Calu3 (cell line): Measurements from ENCODE around the gene AFAP1L2. TPM values are rescaled to one million over a fixed set of nuclear protein-coding genes. Genes with fewer than 3 reads are reported as not detected.

Experiments
- BruUV-seq: library from RNA; stranded (reverse); fragments of 400-500 nt; replicated peaks from 2 replicates; lab custom pipeline; 2021; lab: Mats Ljungman, UMichigan
- CTCF ChIA-PET: fragments of 300-600 bp; sonication (Branson Sonifier 250); formaldehyde crosslinking; loops from one replicate; lab custom pipeline; 2022; ENCODE audit warnings: antibody characterized with exemption; lab: Charles Lee
- DNase-seq: peaks from one replicate; pipeline ENCODE4 v3.0.0; 2022
- H3K27ac Mint-ChIP-seq: one replicate; pipeline ENCODE4 v1.8.0; 2022; ENCODE audit warnings: mixed read lengths; ENCODE audit not compliant: unreplicated experiment
- H3K27me3 Mint-ChIP-seq: one replicate; pipeline ENCODE4 v1.8.0; 2022; ENCODE audit warnings: mixed read lengths; ENCODE audit not compliant: unreplicated experiment
- H3K36me3 Mint-ChIP-seq: one replicate; pipeline ENCODE4 v1.8.0; 2022; ENCODE audit warnings: mild to moderate bottlenecking, moderate library complexity, mixed read lengths; ENCODE audit not compliant: insufficient read depth, unreplicated experiment
- H3K4me1 Mint-ChIP-seq: one replicate; pipeline ENCODE4 v1.8.0; 2022; ENCODE audit warnings: mild to moderate bottlenecking, low read depth, mixed read lengths; ENCODE audit not compliant: unreplicated experiment
- H3K4me3 Mint-ChIP-seq: one replicate; pipeline ENCODE4 v1.8.0; 2022; ENCODE audit warnings: mild to moderate bottlenecking, low read depth, moderate library complexity, mixed read lengths; ENCODE audit not compliant: unreplicated experiment
- H3K9me3 Mint-ChIP-seq: one replicate; pipeline ENCODE4 v1.8.0; 2022; ENCODE audit warnings: low read depth, mixed read lengths; ENCODE audit not compliant: unreplicated experiment
- intact Hi-C: fragments of 100-400 bp; cut with micrococcal nuclease; formaldehyde crosslinking; loops from one replicate; pipeline ENCODE4 v1.10.0; 2022; ENCODE audit not compliant: unreplicated experiment
- total RNA-seq: library from RNA; stranded (reverse); gene quantifications from 2 replicates; pipeline ENCODE4 v1.2.3, GENCODE V29; 2022
- TF ChIP-seq, protein P1 (sequence below): fragments of 200-600 bp; IDR thresholded peaks from one replicate; pipeline ENCODE4 v1.8.0; 2022; ENCODE audit warnings: antibody characterized with exemption; ENCODE audit not compliant: unreplicated experiment

The AFAP1L2 gene
- total RNA-seq, 1 experiment from 2014 or later = 0.76 TPM

DNA sequence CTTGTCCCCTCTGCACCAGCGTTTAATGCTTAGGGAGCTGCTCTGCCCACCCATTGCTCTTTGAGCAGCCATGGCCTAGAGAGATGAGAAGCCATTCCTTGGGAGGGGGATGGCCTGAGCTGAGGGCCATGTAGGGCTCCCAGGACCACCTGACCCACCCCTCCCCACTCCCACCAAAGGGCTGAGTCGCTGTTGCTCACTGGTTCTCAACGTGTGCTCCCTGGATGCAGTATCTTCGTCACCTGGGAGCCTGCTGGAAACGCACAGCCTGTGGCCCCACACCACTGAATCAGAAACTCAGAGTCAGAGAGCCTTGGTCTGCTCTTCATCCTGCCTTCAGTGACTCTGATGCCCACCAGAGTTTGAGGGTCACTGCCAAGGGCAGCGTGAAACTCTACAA, 128.2 kb downstream of the AFAP1L2 start:
- no peaks in the 10 kb centered on the region for H3K27me3 Mint-ChIP-seq
- no peak for DNase-seq
- TF ChIP-seq, protein P1, sequence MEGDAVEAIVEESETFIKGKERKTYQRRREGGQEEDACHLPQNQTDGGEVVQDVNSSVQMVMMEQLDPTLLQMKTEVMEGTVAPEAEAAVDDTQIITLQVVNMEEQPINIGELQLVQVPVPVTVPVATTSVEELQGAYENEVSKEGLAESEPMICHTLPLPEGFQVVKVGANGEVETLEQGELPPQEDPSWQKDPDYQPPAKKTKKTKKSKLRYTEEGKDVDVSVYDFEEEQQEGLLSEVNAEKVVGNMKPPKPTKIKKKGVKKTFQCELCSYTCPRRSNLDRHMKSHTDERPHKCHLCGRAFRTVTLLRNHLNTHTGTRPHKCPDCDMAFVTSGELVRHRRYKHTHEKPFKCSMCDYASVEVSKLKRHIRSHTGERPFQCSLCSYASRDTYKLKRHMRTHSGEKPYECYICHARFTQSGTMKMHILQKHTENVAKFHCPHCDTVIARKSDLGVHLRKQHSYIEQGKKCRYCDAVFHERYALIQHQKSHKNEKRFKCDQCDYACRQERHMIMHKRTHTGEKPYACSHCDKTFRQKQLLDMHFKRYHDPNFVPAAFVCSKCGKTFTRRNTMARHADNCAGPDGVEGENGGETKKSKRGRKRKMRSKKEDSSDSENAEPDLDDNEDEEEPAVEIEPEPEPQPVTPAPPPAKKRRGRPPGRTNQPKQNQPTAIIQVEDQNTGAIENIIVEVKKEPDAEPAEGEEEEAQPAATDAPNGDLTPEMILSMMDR = no peak
- no peaks in the 10 kb centered on the region for H3K36me3 Mint-ChIP-seq
- peaks cover 7% of the 10 kb centered on the region for H3K4me1 Mint-ChIP-seq
- no peak overlapping the region for H3K27ac Mint-ChIP-seq
- no peak overlapping the region for H3K4me3 Mint-ChIP-seq
- intact Hi-C loops = no loop called here
- no peaks in the 10 kb centered on the region for H3K9me3 Mint-ChIP-seq
- no TSS peak for BruUV-seq
- CTCF ChIA-PET = interaction anchor here (0.6 kb wide), 1 partner anchor 248 kb away, joined by 3 read pairs; no protein-coding TSS in a partner anchor

DNA sequence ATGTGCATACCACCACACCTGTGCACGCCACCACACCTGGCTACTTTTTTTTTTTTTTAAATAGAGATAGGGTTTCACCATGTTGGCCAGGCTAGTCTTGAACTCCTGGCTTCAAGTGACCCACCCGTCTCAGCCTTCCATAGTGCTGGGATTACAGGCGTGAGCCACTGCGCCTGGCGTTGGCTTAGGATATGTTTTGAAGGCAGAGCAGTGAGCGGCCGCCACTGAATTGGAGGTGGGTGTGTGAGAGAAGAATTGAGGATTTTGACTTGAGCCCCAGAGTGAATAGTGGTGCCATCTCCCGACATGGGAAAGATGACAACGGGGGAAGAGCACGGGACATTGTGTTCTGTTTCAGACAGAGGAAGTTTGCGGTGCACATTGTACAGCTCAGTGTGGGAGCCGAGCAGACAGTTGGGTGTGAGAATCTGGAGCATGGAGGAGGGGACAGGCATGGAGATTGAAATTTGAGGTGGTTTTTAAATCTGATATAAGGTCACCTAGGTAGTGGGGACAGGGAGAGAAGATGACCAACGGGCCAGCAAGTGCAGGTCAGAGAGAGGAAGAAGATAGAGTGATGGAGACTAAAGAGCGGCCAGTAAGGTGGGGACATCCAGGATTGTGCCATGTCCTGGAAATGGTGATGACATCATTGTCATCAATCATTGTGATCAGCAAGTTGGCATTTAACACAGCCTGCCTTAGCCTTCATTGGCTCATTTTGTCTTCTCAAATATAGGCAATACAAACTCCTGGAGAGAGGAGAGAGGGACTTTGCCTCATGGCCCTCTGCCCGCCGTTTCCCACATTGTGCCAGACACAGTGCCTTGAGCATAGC, 129.5 kb downstream of the AFAP1L2 start:
- Mint-ChIP-seq H3K36me3 (no peaks in the 10 kb centered on the region), H3K27ac (no peak overlapping the region), H3K4me1 (peaks cover 13% of the 10 kb centered on the region), H3K27me3 (no peaks in the 10 kb centered on the region), H3K9me3 (no peaks in the 10 kb centered on the region), H3K4me3 (no peak overlapping the region)
- BruUV-seq = no TSS peak
- CTCF ChIA-PET = no interaction called here
- no peak for DNase-seq
- TF ChIP-seq, protein P1 = no peak
- intact Hi-C loops = no loop called here

DNA sequence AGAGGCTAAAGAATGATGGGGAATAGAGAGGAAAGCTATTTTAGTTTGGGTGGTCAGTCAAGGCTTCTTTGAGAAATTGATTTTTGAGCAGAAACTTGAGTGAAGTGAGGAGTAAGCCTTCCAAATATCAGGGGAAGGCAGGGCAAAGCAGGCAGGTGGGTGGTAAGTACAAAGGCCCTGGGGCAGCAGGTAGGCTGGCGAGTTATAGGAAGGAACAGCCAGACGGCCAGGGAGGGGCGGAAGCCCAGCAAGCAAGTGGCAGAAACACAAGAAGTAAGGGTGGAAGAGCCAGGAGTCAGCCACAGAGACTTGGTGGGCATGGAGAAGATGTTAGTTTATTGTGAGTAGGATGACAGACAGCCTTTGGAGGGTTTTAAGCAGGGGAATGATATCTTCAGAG, 130.4 kb downstream of the AFAP1L2 start:
- BruUV-seq = no TSS peak
- no peak for DNase-seq
- Mint-ChIP-seq H3K27ac (no peak overlapping the region), H3K36me3 (no peaks in the 10 kb centered on the region), H3K4me3 (no peak overlapping the region), H3K27me3 (no peaks in the 10 kb centered on the region), H3K9me3 (no peaks in the 10 kb centered on the region), H3K4me1 (peaks cover 13% of the 10 kb centered on the region)
- CTCF ChIA-PET = no interaction called here
- TF ChIP-seq, protein P1 = no peak
- intact Hi-C loops = no loop called here

DNA sequence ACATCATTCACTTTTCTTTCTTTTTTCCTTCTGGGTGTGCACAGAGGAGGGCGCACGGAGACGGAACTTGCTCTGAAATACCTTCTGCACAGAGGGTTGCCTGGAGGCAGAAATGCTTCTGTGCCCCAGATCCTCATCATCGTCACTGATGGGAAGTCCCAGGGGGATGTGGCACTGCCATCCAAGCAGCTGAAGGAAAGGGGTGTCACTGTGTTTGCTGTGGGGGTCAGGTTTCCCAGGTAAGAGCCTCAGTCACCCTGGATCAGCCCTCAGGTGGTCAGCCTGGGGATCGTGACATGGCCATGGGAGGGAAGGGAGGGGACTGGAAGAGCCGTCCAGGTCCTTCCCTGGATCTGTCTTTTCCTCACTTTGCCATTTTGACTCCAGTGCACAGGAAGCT, 131.6 kb downstream of the AFAP1L2 start:
- Mint-ChIP-seq H3K4me1 (peaks cover 13% of the 10 kb centered on the region), H3K4me3 (no peak overlapping the region), H3K27me3 (no peaks in the 10 kb centered on the region), H3K27ac (no peak overlapping the region), H3K36me3 (no peaks in the 10 kb centered on the region), H3K9me3 (no peaks in the 10 kb centered on the region)
- intact Hi-C loops = no loop called here
- no peak for DNase-seq
- CTCF ChIA-PET = no interaction called here
- BruUV-seq = no TSS peak
- TF ChIP-seq, protein P1 = no peak
